ENCODE data around the gene DEPDC5.

The DEPDC5 gene

DNA sequence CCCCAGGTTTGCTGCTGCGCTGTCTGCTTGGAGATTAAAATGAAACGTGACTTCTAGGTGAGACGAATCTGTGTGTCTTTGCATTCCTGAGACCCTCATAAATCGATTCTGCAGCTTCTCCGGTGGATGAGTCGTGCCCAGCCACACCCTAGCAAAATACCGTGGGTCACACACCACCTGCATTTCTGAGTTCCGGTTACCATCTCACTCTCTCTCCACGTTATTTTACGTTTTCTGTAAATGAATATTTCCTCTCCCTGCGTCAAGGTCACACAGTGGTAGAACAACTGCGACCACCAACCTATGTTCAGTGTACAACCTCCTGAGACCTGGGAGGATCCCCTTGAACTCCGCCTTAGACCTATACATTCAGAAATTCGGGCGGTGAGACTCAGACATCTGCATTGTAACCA, 191.6 kb downstream of the DEPDC5 start:
- DNase-seq = no peak

DNA sequence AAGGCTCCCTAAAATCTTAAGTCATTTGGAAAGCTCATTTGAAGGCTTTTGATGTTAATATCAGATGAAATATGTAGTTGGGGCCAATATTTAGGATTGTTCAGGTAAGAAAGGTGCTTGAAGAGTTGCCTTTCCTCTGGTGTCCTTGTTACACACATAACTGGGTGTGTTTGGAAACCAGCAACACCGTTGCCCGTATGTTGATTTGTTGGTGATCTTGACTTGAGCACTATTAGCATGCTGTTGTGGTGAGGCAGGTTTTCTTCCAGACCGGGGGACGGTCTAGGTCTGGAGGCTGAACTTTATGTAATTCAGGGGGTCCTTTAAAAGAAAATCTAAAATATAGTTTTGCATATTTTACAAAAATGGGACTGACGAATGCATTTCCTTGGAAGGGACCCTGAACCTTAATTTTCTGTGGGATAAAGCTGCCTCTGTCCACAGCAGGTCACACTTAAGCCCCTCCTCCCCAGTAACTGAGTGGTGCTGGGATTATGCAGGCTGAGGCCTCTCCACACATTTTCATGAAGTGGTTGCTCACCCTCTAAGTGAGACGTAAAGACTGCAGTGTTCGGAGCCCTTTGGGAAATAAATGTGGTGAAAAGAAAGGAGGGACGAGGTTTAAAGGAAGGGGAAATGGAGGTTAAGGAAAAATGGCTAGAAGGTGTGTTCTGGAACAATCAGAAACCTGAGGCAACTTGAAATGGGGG, 192.3 kb downstream of the DEPDC5 start:
- peak in 2 of 56 donors; percentile 18 to 51 for DNase-seq

DNA sequence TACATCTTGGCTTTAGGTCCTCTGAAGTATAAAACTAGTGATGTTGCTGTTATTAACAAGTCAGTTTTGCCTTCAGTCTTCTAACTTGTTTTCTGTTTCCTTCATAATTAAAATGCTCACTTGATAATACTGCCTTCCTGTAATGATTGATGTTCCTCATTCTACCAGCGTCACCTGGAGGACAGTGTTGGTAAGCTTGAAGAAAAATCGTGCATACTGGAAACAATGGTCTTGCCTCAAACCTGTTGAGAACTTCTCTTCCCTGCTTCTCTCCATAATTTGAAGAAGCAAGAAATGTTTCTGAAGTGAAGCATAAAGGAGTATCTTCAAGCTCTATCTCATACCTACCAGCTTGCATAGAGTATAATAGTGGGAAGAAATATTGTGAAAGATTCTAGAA, 193.5 kb downstream of the DEPDC5 start:
- DNase-seq = peak in 2 of 56 donors; percentile 16 to 22

DNA sequence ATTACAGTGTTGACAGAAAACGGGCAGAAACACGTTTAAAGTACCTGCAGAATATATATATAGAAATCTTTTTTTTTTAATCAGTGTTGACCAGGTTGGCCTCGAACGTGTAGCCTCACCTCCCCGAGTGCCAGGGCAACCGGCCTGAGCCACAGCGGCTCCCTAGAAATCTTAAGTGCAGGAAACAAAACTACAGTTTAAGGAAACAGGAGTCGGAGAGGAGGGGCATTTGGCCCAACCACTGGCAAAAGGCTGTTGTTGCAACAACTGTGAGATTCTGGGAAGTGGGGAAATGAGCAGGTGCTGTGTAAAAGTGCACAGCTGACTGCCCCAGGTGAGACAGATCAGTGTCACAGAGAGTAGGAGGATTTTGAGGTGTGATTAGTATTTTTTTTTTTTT, 194.2 kb downstream of the DEPDC5 start:
- no peak for DNase-seq

DNA sequence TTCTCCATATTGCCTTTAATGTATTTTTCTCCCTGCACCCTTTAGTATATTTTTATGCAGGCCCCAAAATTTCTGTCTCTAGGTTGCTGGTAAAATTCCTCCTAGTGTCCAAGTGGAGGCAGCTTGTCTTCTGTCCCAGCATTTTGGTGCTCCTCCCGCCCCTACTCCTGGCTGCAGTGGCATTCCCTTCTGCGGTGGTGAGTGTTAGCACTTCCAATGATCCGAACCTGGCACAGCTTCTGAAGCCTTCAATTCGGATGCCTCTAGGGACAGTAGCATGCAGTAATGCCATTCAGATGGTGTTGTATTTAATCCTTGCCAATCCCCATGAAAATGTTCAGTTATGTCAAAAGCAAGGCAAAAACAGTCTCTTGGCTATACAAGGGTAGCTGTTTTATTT, 196.4 kb downstream of the DEPDC5 start:
- DNase-seq = peak in 4 of 56 donors; percentile 6 to 46 (median 18)

DNA sequence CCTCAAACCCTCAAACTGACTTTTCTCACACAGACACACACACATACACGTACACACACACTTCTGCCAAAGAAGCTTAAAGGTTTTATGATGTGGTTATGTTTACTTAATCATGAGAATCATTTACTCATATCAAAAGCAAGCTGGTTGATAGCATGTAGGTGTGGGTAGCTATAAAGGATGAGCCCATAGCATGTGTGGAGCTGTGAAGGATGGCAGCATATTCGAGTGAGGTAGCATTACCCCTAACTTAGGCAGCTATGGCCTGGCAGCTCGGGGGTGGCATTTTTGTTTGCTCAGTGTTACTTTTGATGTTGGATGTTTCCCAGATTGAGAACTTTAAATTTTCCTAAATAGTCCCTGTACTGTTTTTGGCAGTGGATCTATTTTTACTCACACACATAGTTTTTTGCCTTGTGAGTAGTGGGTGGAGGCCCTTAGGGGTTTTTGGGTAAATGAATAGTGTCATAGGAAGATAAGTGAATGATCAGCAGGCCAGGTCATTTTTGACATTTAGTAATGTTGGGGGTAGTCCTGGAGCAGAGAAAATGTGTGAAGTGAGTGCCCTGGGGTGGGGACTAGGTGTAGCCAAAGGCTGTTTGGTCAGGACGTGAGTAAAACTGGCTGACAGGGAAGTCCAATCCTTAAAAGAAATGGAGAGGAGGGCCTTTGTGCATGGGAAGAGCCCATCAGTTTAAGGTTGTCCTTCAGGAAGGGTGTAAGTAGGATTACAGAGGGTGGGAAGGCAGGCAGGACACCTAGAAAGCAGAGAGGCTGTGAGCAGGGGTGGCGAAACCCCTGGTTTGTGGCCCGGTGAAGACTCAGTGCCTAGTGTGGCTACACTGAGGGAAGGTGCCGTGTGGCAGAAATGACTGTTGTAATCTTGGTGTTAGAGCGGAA, 197.6 kb downstream of the DEPDC5 start:
- DNase-seq = no peak

DNA sequence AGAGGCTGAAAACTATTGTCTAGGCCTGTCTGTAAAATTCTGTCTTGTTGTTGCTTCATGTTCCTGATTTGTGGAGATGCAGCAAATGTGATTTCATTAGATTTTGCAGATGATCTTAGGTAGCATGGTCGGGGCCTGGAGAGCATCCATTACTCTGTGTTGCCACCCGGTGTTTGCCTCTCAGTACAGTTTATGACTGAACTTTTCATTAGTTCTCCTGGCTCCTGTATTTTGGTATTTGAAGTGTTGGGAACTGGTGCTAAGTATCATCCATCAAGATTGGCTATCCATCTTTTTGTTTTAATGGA, 198.2 kb downstream of the DEPDC5 start:
- no peak for DNase-seq

DNA sequence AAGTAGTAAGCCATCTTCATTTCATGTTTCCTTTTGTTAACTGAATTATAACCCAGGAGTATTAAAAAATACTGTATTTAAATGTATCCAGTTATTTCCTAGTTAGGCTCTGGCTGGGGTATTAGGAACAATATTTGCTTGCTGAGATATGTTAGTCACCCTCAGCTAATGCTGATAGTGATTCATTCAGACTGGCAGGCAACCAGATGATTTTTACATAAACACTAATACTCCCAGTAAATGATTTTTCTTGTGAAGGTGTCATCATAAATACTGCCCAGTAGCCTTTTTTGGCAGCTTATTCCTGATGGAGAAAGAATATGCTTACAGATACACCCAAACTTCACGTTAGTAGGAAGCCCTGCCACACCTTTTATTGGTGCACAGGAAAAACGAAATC, 198.7 kb downstream of the DEPDC5 start:
- DNase-seq = no peak

DNA sequence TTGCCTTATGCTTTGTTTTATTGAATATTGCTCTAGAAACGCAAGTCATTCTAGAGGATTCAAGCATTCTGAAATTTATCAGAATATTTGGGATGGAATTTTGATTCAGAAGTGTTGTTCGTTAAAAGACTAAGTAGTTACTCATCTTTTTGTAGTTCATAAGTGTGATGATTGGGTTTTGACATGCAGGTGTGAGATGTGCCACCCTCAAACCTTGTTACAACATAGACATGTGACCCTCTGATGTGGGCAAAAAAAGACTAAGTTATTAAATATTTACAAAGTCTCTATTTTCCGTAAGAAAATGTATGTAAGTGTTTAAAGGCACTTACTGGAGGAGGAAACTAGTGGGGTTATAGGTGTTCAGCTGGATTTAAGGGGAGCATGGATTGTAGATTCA, 199.4 kb downstream of the DEPDC5 start:
- DNase-seq = no peak

DNA sequence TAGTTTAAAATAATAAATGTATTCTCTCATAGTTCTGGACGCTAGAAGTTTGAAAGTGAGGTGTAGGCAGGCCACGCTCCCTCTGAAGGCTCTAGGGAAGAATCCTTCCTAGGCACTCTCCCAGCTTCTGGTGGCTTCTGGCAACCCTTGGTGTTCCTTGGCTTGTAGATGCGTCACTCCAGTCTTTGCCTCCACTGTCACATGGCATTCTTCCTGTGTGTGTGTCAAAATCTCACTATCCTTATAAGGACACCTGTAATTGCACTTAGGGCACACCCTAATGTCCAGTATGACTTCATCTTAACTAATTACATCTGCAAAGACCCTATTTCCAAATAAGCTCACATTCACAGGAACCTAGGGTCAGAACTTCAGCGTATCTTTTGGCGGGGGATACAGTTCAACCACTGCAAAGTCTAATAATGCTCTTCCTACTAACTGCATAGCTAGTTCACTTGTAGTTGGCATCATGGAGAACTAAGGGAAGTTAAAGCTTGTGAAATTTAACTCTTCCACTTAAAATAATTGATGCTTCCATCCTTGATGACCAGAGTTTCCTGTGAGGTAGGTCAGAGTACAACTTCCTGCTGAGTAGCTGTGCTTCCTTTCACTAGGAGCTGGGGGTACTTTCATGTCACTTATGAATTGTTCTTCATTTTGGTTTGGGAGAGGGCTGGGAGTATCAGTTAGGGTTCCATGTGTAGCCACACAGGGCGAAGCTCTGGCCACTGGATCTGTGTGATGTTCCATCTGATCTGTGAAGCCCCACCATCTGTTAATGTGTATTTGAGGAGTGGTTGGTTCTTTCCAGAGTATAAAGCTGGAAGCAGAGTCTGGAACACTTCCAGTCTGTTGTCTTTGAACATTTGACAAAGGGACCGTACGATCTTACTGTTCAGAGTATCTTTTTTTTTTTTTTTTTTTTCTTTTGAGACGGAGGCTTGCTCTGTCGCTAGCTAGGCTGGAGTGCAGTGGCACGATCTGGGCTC, 201.0 kb downstream of the DEPDC5 start:
- peak in 1 of 56 donors; percentile 11 for DNase-seq

DNA sequence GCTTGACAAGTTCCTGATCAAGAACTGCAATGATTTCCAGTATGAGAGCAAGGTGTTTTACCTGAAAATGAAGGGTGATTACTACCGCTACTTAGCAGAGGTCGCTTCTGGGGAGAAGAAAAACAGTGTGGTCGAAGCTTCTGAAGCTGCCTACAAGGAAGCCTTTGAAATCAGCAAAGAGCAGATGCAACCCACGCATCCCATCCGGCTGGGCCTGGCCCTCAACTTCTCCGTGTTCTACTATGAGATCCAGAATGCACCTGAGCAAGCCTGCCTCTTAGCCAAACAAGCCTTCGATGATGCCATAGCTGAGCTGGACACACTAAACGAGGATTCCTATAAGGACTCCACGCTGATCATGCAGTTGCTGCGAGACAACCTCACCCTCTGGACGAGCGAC, 202.5 kb downstream of the DEPDC5 start:
- no peak for DNase-seq

All from amygdala (tissue), 56 donors.